Neuronal stem cell (in vitro differentiated cells): ENCODE measurements around the gene CMSS1.

Experiments
- DNase-seq: peaks from one replicate; pipeline ENCODE4 v3.0.0-alpha.2; 2013; ENCODE audit warnings: low spot score
- H2AFZ ChIP-seq: one replicate; pipeline ENCODE4 v1.6.1; 2013; ENCODE audit warnings: mild to moderate bottlenecking, low read length, inconsistent platforms
- H2AK5ac ChIP-seq: 2 replicates; pipeline ENCODE4 v1.6.1; 2013; ENCODE audit warnings: low read depth, mild to moderate bottlenecking, inconsistent platforms, low read length, moderate library complexity, mixed read lengths
- H2BK120ac ChIP-seq: 2 replicates; pipeline ENCODE4 v1.6.1; 2013; ENCODE audit warnings: low read depth, mild to moderate bottlenecking, inconsistent platforms, low read length, moderate library complexity, mixed read lengths
- H2BK12ac ChIP-seq: one replicate; pipeline ENCODE4 v1.6.1; 2013; ENCODE audit warnings: low read length, inconsistent platforms
- H2BK15ac ChIP-seq: 2 replicates; pipeline ENCODE4 v1.6.1; 2013; ENCODE audit warnings: mild to moderate bottlenecking, low read length, inconsistent platforms, mixed read lengths
- H2BK5ac ChIP-seq: one replicate; pipeline ENCODE4 v1.6.1; 2013; ENCODE audit warnings: inconsistent platforms, mild to moderate bottlenecking, low read length, moderate library complexity
- H3K14ac ChIP-seq: one replicate; pipeline ENCODE4 v1.6.1; 2013; ENCODE audit warnings: low read length, inconsistent platforms
- H3K18ac ChIP-seq: 2 replicates; pipeline ENCODE4 v1.6.1; 2013; ENCODE audit warnings: low read length, inconsistent platforms
- H3K23ac ChIP-seq: 2 replicates; pipeline ENCODE4 v1.6.1; 2013; ENCODE audit warnings: low read depth, mild to moderate bottlenecking, mixed read lengths, low read length, inconsistent platforms; ENCODE audit not compliant: poor library complexity
- H3K27ac ChIP-seq: replicated peaks from 3 replicates; pipeline ENCODE4 v1.5.1; 2013; ENCODE audit warnings: low read length, inconsistent platforms
- H3K27me3 ChIP-seq, 3 experiments: 2 replicates each; pipeline ENCODE4 v1.6.1; 2013; ENCODE audit warnings: low read length in 3 of 3, mild to moderate bottlenecking in 2 of 3, inconsistent platforms in 1 of 3, low read depth in 1 of 3, mixed read lengths in 1 of 3, moderate library complexity in 1 of 3; ENCODE audit not compliant: control insufficient read depth in 3 of 3, insufficient read depth in 3 of 3
- H3K36me3 ChIP-seq, 2 donors: replicated peaks in 1 of 2; 2 replicates each; pipeline ENCODE4 v1.6.1; 2013; ENCODE audit warnings: low read length in 2 of 2; ENCODE audit not compliant: control insufficient read depth in 2 of 2, insufficient read depth in 2 of 2
- H3K4ac ChIP-seq: 2 replicates; pipeline ENCODE4 v1.6.1; 2013; ENCODE audit warnings: inconsistent platforms, mild to moderate bottlenecking, low read length, moderate library complexity
- H3K4me1 ChIP-seq, 2 donors: 1 replicate in 1 of 2; 2 replicates in 1 of 2; pipeline ENCODE4 v1.6.1; 2013; ENCODE audit warnings: low read length in 2 of 2, low read depth in 1 of 2; ENCODE audit not compliant: control insufficient read depth in 2 of 2, insufficient read depth in 1 of 2
- H3K4me2 ChIP-seq: one replicate; pipeline ENCODE4 v1.6.1; 2013; ENCODE audit warnings: mild to moderate bottlenecking, low read length, inconsistent platforms; ENCODE audit not compliant: insufficient read depth, poor library complexity, severe bottlenecking
- H3K4me3 ChIP-seq, 2 donors: 2 replicates each; pipeline ENCODE4 v1.5.1; 2013; ENCODE audit warnings: low read length in 2 of 2, mild to moderate bottlenecking in 2 of 2, inconsistent platforms in 1 of 2, moderate library complexity in 1 of 2
- H3K79me1 ChIP-seq: one replicate; pipeline ENCODE4 v1.6.1; 2013; ENCODE audit warnings: low read depth, mild to moderate bottlenecking, inconsistent platforms, low read length, moderate library complexity
- H3K9ac ChIP-seq: one replicate; pipeline ENCODE4 v1.6.1; 2013; ENCODE audit warnings: mild to moderate bottlenecking, low read depth, low read length, inconsistent platforms; ENCODE audit not compliant: poor library complexity
- H3K9me3 ChIP-seq, 2 donors: replicated peaks in 1 of 2; 2 replicates each; pipeline versions ENCODE3 to v1.6.1; 2013; ENCODE audit warnings: low read length in 2 of 2, mild to moderate bottlenecking in 2 of 2, inconsistent platforms in 1 of 2, low read depth in 1 of 2, mixed read lengths in 1 of 2, moderate library complexity in 1 of 2; ENCODE audit not compliant: control insufficient read depth in 2 of 2, insufficient read depth in 1 of 2
- H4K8ac ChIP-seq: one replicate; pipeline ENCODE4 v1.6.1; 2013; ENCODE audit warnings: low read depth, mild to moderate bottlenecking, inconsistent platforms, low read length, moderate library complexity
- H4K91ac ChIP-seq: one replicate; pipeline ENCODE4 v1.6.1; 2013; ENCODE audit warnings: low read length, low read depth, mild to moderate bottlenecking, inconsistent platforms; ENCODE audit not compliant: poor library complexity
- WGBS, 2 donors: extraction: QIAGEN DNeasy Blood & Tissue Kit; methylation state at CpG; one replicate each; pipeline ENCODE4 v1.1.7; 2013; ENCODE audit warnings: missing lambda C conversion rate in 2 of 2, mixed read lengths in 1 of 2; ENCODE audit not compliant: insufficient read length in 2 of 2, insufficient replicate concordance in 1 of 2; ENCODE audit errors: extremely low coverage in 2 of 2; 5-methylcytosine and 5-hydroxymethylcytosine counted together

The CMSS1 gene

GRCh38 chr3:100044369-100044768 is 226.7 kb downstream of the CMSS1 start:
- Histone ChIP-seq H3K36me3 (no peaks in the 10 kb centered on the region), H4K8ac (no peak overlapping the region), H3K4me2 (no peak overlapping the region), H2BK15ac (no peak overlapping the region), H4K91ac (no peak overlapping the region), H2BK5ac (no peak overlapping the region), H2BK120ac (no peak overlapping the region), H3K9me3 (no peaks in the 10 kb centered on the region), H3K9ac (no peak overlapping the region), H2BK12ac (no peak overlapping the region), H3K27ac (no peak overlapping the region), H2AFZ (no peak overlapping the region), H3K4me1 (peaks cover 5 to 22% of the 10 kb centered on the region in 2 donors), H3K4ac (no peak overlapping the region), H3K18ac (no peak overlapping the region), H3K14ac (no peak overlapping the region), H3K4me3 (no peak overlapping the region), H3K79me1 (no peaks in the 10 kb centered on the region), H2AK5ac (no peak overlapping the region), H3K27me3 (no peaks in the 10 kb centered on the region), H3K23ac (no peak overlapping the region)
- DNase-seq = no peak

GRCh38 chr3:100045696-100046095 is 228.0 kb downstream of the CMSS1 start:
- no peak overlapping the region for H2AK5ac ChIP-seq
- H3K79me1 ChIP-seq = no peaks in the 10 kb centered on the region
- DNase-seq = no peak
- no peak overlapping the region for H4K8ac ChIP-seq
- H2BK12ac ChIP-seq = no peak overlapping the region
- no CpG with 5 or more reads among the region's 3 CpGs for WGBS, 2 donors
- no peak overlapping the region for H3K9ac ChIP-seq
- peaks cover 5 to 19% of the 10 kb centered on the region in 2 donors for H3K4me1 ChIP-seq
- no peak overlapping the region for H2BK15ac ChIP-seq
- no peak overlapping the region for H3K4me3 ChIP-seq
- H3K4me2 ChIP-seq = no peak overlapping the region
- no peak overlapping the region for H4K91ac ChIP-seq
- H2BK5ac ChIP-seq = no peak overlapping the region
- H2BK120ac ChIP-seq = no peak overlapping the region
- no peak overlapping the region for H3K27ac ChIP-seq
- no peaks in the 10 kb centered on the region for H3K36me3 ChIP-seq
- H3K18ac ChIP-seq = no peak overlapping the region
- no peaks in the 10 kb centered on the region for H3K9me3 ChIP-seq
- no peak overlapping the region for H3K14ac ChIP-seq
- H2AFZ ChIP-seq = no peak overlapping the region
- H3K27me3 ChIP-seq = no peaks in the 10 kb centered on the region
- no peak overlapping the region for H3K23ac ChIP-seq
- H3K4ac ChIP-seq = no peak overlapping the region

- no peak overlapping the region for H3K4me3 ChIP-seq
Observed at GRCh38 chr3:100046986-100047385, 229.3 kb downstream of the CMSS1 start.

GRCh38 chr3:100047455-100048141 is 229.9 kb downstream of the CMSS1 start:
- Histone ChIP-seq H2AFZ (no peak overlapping the region), H2BK12ac (no peak overlapping the region), H3K4me3 (no peak overlapping the region), H3K79me1 (no peaks in the 10 kb centered on the region), H2BK15ac (no peak overlapping the region), H2BK5ac (no peak overlapping the region), H2AK5ac (no peak overlapping the region), H3K4me1 (peaks cover 3 to 19% of the 10 kb centered on the region in 2 donors), H2BK120ac (no peak overlapping the region), H3K14ac (no peak overlapping the region), H3K23ac (no peak overlapping the region), H3K9ac (no peak overlapping the region), H3K18ac (no peak overlapping the region), H3K27me3 (no peaks in the 10 kb centered on the region), H3K36me3 (no peaks in the 10 kb centered on the region), H3K9me3 (no peaks in the 10 kb centered on the region), H3K4me2 (no peak overlapping the region), H3K4ac (no peak overlapping the region), H4K8ac (no peak overlapping the region), H3K27ac (no peak overlapping the region), H4K91ac (no peak overlapping the region)
- no CpG with 5 or more reads among the region's 6 CpGs for WGBS, 2 donors
- no peak for DNase-seq

More at GRCh38 chr3:100046986-100047385, 229.3 kb downstream of the CMSS1 start:
- Histone ChIP-seq H3K36me3 (no peaks in the 10 kb centered on the region), H3K18ac (no peak overlapping the region), H2AK5ac (no peak overlapping the region), H4K8ac (no peak overlapping the region), H2BK15ac (no peak overlapping the region), H3K4me1 (peaks cover 3 to 19% of the 10 kb centered on the region in 2 donors), H3K27ac (no peak overlapping the region), H2BK5ac (no peak overlapping the region), H3K27me3 (no peaks in the 10 kb centered on the region), H3K4ac (no peak overlapping the region), H4K91ac (no peak overlapping the region), H2BK120ac (no peak overlapping the region), H3K9ac (no peak overlapping the region), H2BK12ac (no peak overlapping the region), H2AFZ (no peak overlapping the region), H3K9me3 (no peaks in the 10 kb centered on the region), H3K79me1 (no peaks in the 10 kb centered on the region), H3K23ac (no peak overlapping the region), H3K4me2 (no peak overlapping the region), H3K14ac (no peak overlapping the region)
- WGBS, 2 donors = no CpG with 5 or more reads among the region's 2 CpGs
- no peak for DNase-seq
